Measurements from ENCODE around the gene CUBN. TPM values are rescaled to one million over a fixed set of nuclear protein-coding genes. Genes with fewer than 3 reads are reported as not detected.

Gene CUBN
- total RNA-seq, 1 experiment from 2014 or later, result 4.6 TPM

GRCh38 chr10:16909271-16909767 lies 220.3 kb downstream of the CUBN start:
- Mint-ChIP-seq H3K4me1 (ENCODE audit: low read depth, unreplicated experiment) (peaks cover 14% of the 10 kb centered on the region), H3K27me3 (ENCODE audit: insufficient read depth, unreplicated experiment) (peaks cover 13% of the 10 kb centered on the region), H3K9me3 (ENCODE audit: unreplicated experiment) (no peaks in the 10 kb centered on the region), H3K4me3 (ENCODE audit: unreplicated experiment) (no peak overlapping the region), H3K27ac (ENCODE audit: unreplicated experiment) (no peak overlapping the region), H3K36me3 (ENCODE audit: insufficient read depth, unreplicated experiment) (no peaks in the 10 kb centered on the region)
- ChIA-PET POLR2A (no interaction called here), CTCF (no interaction called here)
- Histone ChIP-seq H3K36me3 (ENCODE audit: control insufficient read depth, insufficient read depth, low read length) (no peaks in the 10 kb centered on the region), H3K4me3 (ENCODE audit: low read depth, low read length) (no peak overlapping the region), H3K27me3 (replicated peaks; ENCODE audit: control insufficient read depth, insufficient read depth, low read length) (no peaks in the 10 kb centered on the region), H3K9me3 (no peaks in the 10 kb centered on the region), H3K4me1 (0 out of 2 replicates have a peak, but pooled peaks cover 4% of the 10 kb centered on the region)
- TF ChIP-seq, protein P1, sequence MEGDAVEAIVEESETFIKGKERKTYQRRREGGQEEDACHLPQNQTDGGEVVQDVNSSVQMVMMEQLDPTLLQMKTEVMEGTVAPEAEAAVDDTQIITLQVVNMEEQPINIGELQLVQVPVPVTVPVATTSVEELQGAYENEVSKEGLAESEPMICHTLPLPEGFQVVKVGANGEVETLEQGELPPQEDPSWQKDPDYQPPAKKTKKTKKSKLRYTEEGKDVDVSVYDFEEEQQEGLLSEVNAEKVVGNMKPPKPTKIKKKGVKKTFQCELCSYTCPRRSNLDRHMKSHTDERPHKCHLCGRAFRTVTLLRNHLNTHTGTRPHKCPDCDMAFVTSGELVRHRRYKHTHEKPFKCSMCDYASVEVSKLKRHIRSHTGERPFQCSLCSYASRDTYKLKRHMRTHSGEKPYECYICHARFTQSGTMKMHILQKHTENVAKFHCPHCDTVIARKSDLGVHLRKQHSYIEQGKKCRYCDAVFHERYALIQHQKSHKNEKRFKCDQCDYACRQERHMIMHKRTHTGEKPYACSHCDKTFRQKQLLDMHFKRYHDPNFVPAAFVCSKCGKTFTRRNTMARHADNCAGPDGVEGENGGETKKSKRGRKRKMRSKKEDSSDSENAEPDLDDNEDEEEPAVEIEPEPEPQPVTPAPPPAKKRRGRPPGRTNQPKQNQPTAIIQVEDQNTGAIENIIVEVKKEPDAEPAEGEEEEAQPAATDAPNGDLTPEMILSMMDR (IDR thresholded peaks at IDR 0.05; ENCODE audit: insufficient read depth in 1 of 2, low read depth in 1 of 2, low read length in 1 of 2, severe bottlenecking in 1 of 2, unreplicated experiment in 1 of 2), result no peak
- DNase-seq, result no peak
- intact Hi-C loops (cut with micrococcal nuclease; ENCODE audit: unreplicated experiment), result no loop called here
- no TSS peak for BruUV-seq (replicated peaks)

- no peak overlapping the region for H3K4me3 Mint-ChIP-seq (ENCODE audit: unreplicated experiment)
- H3K27me3 ChIP-seq (replicated peaks; ENCODE audit: control insufficient read depth, insufficient read depth, low read length), result no peaks in the 10 kb centered on the region
- no peaks in the 10 kb centered on the region for H3K9me3 ChIP-seq
- intact Hi-C loops (cut with micrococcal nuclease; ENCODE audit: unreplicated experiment), result no loop called here
- 0 out of 2 replicates have a peak, but pooled peaks cover 4% of the 10 kb centered on the region for H3K4me1 ChIP-seq
- ChIA-PET CTCF (no interaction called here), POLR2A (no interaction called here)
- no peaks in the 10 kb centered on the region for H3K9me3 Mint-ChIP-seq (ENCODE audit: unreplicated experiment)
- no peaks in the 10 kb centered on the region for H3K36me3 ChIP-seq (ENCODE audit: control insufficient read depth, insufficient read depth, low read length)
- H3K27me3 Mint-ChIP-seq (ENCODE audit: insufficient read depth, unreplicated experiment), result peaks cover 13% of the 10 kb centered on the region
- no TSS peak for BruUV-seq (replicated peaks)
- no peak for DNase-seq
- peaks cover 13% of the 10 kb centered on the region for H3K4me1 Mint-ChIP-seq (ENCODE audit: low read depth, unreplicated experiment)
- H3K36me3 Mint-ChIP-seq (ENCODE audit: insufficient read depth, unreplicated experiment), result no peaks in the 10 kb centered on the region
- no peak overlapping the region for H3K27ac Mint-ChIP-seq (ENCODE audit: unreplicated experiment)
- TF ChIP-seq, protein P1 (IDR thresholded peaks at IDR 0.05; ENCODE audit: insufficient read depth in 1 of 2, low read depth in 1 of 2, low read length in 1 of 2, severe bottlenecking in 1 of 2, unreplicated experiment in 1 of 2), result no peak
- no peak overlapping the region for H3K4me3 ChIP-seq (ENCODE audit: low read depth, low read length)
Measured at GRCh38 chr10:16907687-16908086, 221.9 kb downstream of the CUBN start.

DNA sequence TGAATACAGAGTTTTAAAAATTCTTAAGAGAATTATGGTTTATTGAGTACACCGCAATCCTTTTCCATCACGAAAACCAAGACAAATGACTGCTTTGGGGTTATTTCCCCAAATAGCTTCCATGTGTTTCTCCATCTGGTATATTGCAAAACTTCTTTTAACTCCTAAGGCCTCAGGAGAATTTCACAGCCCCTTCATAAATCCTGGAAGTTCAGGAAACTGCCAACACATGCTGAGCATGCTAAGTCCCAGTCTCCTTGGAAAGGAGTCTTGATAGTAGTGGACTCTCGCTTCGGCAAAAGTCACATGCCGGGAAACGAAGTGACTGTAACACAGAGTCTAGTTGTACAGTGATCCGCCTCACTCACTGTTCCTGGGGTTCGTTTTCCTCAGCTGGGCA lies 224.3 kb downstream of the CUBN start:
- TF ChIP-seq, protein P1 (IDR thresholded peaks at IDR 0.05; ENCODE audit: insufficient read depth in 1 of 2, low read depth in 1 of 2, low read length in 1 of 2, severe bottlenecking in 1 of 2, unreplicated experiment in 1 of 2), result no peak
- no peak overlapping the region for H3K4me3 Mint-ChIP-seq (ENCODE audit: unreplicated experiment)
- no peak overlapping the region for H3K27ac Mint-ChIP-seq (ENCODE audit: unreplicated experiment)
- no peak for DNase-seq
- no peaks in the 10 kb centered on the region for H3K36me3 ChIP-seq (ENCODE audit: control insufficient read depth, insufficient read depth, low read length)
- intact Hi-C loops (cut with micrococcal nuclease; ENCODE audit: unreplicated experiment), result no loop called here
- no peak overlapping the region for H3K4me3 ChIP-seq (ENCODE audit: low read depth, low read length)
- no peaks in the 10 kb centered on the region for H3K9me3 Mint-ChIP-seq (ENCODE audit: unreplicated experiment)
- CTCF ChIA-PET, result no interaction called here
- BruUV-seq (replicated peaks), result no TSS peak
- H3K4me1 Mint-ChIP-seq (ENCODE audit: low read depth, unreplicated experiment), result peaks cover 7% of the 10 kb centered on the region
- peaks cover 8% of the 10 kb centered on the region for H3K27me3 Mint-ChIP-seq (ENCODE audit: insufficient read depth, unreplicated experiment)
- H3K4me1 ChIP-seq, result 0 out of 2 replicates have a peak, but pooled peaks cover 4% of the 10 kb centered on the region
- no peaks in the 10 kb centered on the region for H3K36me3 Mint-ChIP-seq (ENCODE audit: insufficient read depth, unreplicated experiment)
- H3K27me3 ChIP-seq (replicated peaks; ENCODE audit: control insufficient read depth, insufficient read depth, low read length), result no peaks in the 10 kb centered on the region
- H3K9me3 ChIP-seq, result no peaks in the 10 kb centered on the region
- POLR2A ChIA-PET, result no interaction called here

Data from Caco-2 (cell line).